IPS DF 4.7 (cell line): ENCODE data around the gene LGR6.
"Not testable (repeated sequence)": the region's sequence is repeated elsewhere in the genome, so short reads cannot be mapped to it uniquely, and the experiment has no call there.

ENCODE experiments used
- DNase-seq: peaks from one replicate; pipeline ENCODE4 v3.0.0-alpha.2; 2013; ENCODE audit warnings: low spot score; ENCODE audit errors: extremely low read depth

The LGR6 gene

GRCh38 chr1:202238914-202239313 lies 45.3 kb downstream of the LGR6 start:
- DNase-seq, result no peak

DNA sequence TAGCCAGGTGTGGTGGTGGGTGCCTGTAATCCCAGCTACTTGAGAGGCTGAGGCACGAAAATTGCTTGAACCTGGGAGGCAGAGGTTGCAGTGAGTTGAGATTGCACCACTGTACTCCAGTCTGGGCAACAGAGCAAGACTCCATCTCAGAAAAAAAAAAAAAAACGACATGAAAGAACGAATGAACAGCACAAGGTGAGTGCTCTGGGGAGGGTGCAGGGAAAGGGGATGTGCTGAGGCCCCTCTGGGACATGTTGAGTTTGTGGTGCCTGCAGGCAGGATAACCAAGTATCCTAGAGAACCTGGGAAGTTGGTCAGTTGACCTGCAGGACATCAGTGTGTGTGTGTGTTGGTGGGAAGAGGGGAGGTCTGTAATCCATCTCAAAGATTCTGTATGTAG lies 46.6 kb downstream of the LGR6 start:
- DNase-seq, result not testable (repeated sequence)

GRCh38 chr1:202240956-202241355 lies 47.4 kb downstream of the LGR6 start:
- no peak for DNase-seq

DNA sequence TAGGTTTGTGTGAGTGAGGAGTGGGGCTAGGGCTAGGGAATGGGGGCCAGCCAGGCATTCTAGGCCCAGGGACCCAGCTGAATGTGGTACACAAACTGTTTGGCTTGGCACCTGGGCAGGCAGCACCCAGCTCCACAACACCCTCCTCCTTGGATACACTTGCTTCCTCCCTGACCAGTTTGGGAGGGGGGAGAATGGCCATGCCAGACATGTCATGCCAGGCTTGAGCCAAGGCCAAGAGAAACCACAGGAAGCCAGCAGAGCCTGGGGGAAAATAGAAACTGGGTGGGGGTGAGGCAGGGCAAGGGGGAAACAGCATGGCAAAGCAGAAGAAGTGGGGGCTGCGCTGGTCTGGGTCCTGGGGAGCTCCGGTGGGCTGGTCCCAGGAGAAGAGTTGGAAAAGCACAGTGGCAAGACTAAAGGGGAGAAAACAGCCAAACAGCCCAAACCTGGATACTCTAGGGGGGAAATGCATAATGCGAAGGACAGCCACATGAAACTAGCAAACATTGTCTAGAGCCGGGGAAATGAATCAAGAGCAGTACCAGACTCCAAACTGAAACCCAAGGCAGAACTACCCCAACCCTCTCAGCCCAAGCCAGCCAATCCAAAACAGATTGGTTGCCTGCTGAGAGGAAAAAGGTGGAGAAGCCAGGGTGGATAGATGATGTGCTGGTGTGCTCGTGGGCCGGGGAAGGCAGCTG lies 47.9 kb downstream of the LGR6 start:
- no peak for DNase-seq

GRCh38 chr1:202242080-202242419 lies 48.5 kb downstream of the LGR6 start:
- no peak for DNase-seq

DNA sequence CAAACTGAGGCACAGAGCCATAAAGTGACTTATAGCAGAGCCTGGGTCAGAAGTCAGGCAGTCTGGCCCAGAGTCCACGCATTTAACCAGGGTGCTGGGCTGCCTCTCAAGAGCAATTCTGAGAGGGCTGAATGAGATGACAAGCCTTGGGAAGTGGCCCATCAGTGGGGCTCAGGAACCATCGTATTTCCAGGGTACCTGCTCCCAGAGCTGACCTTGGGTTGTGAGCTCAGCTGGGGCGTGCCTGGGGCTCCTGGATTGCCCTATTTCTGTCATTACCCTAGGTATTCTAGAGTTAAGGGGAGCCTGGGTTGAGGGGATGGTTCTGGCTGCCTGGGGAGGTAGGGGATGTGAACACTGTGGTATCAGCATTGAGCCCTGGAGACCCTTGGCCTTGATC lies 49.4 kb downstream of the LGR6 start:
- no peak for DNase-seq

DNA sequence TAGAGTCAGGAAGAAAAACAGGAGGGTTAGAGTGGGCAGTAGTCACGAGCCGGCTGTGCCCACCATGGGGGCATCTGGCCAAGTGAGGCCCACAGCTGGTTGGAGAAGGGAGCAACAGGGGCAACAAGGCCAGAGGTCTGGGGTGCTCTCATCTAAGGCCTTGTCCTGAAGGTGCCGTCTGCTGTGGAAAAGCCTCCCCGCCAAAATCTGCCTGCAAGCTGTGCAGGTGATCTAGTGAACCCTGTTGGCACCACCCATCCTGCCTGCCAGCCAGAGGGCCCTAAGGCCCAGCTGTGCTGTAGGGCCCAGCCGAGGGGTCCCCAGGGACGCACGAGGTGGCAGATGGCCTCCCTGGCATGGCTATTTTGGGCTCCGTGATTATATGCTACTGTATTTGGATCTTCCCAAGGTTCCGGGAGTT lies 51.3 kb downstream of the LGR6 start:
- DNase-seq, result no peak

DNA sequence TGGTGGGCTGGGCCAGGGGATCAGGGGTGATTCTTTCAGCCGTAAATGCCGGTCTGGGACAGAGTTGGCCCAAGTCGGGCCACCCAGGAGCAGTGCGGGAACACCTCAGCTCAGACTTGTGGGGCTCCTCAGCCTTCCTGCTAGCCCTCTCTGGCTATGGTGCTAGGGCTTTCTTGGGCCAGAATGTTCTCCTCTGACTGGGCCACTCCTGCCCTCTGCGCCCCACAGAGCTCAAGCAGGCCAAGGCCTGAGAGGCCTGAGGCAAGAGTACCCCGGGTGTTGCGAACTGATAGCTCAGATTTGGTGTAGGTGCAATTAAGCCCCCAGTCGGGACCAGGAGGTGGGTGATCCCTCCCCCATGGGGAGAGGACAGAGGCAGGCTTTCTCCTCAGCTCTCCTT lies 51.8 kb downstream of the LGR6 start:
- DNase-seq, result no peak

DNA sequence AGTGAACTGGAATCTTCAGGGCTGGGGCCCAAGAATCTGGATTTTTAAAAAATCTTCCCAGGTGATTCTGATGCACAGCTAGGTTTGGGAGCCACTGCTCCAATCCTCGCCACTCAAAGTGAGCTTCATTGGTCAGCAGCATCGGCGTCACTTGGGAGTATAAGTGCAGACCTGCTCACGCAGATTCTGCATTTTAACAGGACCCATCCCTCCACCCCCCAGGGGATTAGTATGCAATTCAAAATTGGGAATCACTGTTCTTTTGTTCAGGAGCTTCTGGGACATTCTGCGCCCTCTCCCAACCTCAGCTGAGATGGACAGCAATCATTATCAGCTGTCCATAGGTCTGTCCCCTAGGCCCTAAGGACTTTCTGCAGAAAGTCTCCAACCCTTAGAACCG lies 53.5 kb downstream of the LGR6 start:
- no peak for DNase-seq

DNA sequence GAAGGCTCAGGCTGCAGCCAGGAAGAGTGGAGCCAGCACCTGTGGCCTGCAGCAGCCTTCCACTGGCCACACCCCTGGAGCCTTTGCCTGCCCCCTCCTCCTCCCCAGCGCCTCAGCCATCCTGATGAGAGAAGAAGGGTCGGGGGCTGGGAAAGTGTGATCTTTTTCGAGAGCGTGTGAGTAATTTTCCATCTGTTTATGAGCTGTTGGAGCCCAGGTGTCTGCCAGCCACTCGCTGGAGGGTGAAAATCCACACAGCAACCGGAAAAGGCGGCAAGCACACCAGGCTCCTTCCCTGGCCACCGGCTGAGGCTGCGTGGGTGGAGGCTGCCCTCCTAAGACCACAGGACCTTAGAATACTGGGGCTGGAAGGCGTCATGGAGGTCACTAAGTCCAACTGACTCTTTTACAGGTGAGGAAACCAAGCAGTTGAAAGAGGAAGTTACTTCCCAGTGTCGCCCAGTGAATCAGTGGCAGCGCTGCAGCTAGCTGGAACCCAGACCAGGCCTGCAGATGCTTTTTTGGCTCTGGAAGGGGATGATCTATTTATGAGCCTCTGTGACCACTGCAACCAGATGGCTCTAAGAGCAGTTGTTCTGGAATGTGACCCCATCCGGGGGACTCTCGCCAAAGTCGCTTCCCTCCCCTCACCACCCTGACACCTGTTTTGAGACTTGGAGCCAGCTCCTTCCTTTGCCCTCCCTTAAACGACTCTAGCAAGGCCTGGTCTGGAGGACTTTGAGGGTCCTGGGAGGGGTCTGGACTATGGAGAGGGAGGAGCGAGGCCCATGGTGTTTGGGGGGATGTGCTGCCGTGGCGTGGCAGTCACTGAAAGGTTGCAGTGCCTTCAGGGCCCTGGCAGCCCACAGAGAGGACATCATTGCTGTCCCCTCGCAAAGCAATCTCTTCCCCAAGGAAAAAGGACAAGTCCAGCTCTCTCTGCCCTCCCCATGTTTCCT lies 54.5 kb downstream of the LGR6 start:
- DNase-seq, result no peak

DNA sequence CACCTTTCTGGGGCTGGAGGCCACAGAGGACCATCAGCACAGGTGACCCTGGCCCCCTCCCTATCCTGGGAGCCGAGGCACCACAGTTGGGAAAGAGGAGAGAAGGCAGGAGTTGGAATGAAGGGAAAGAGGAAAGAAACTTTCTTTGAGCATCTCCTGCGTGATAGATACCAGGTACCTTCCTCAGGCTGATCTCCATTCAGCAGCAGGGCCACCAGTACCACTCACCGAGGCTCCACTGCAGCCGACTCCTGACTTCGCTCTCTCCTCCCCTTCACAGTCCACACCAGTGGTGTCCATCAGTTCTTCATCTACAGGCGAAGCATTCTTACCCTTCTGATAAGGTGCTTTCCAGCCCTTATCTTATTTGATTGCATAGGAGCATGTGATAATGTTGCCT lies 55.3 kb downstream of the LGR6 start:
- no peak for DNase-seq

- no peak for DNase-seq
These were observed 55.8 kb downstream of the LGR6 start for GRCh38 chr1:202249436-202249835.

DNA sequence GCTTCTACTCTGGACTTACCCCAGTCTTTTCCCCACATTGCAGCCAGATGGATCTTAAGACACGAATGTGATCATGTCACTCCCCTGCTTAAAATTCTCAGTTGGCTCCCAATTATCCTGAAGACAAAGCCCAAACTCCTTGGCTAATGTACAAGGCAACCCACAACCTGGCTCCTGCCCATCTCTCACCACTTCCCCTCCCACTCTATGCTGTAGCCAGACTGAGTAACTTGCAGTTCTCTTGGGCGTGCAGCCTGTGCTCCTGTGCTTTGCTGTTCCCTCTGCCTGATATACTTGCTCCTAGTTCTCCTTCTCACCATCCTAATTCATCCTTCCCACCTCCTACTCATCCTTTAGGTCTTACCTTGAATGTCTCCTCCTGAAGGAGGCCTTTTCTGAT lies 56.2 kb downstream of the LGR6 start:
- no peak for DNase-seq

DNA sequence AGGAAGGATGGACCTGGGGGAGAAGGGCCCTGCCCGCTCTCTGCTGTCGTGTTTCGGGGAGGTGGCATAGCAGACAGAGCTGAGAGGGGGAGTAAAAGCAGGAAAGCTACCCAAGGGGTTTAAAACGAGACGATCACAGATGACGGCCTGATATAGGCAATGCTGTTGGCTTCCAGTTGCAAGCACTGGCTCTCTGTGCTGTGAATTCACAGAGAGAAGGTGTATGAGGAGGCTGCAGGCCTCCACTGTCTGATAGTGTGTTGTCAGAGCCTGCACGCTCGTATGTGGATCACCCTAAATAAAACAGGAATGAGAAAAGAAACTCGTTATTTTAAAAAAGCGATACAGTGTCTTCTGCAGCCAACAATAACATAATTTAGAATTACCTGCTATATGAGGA lies 57.4 kb downstream of the LGR6 start:
- no peak for DNase-seq

DNA sequence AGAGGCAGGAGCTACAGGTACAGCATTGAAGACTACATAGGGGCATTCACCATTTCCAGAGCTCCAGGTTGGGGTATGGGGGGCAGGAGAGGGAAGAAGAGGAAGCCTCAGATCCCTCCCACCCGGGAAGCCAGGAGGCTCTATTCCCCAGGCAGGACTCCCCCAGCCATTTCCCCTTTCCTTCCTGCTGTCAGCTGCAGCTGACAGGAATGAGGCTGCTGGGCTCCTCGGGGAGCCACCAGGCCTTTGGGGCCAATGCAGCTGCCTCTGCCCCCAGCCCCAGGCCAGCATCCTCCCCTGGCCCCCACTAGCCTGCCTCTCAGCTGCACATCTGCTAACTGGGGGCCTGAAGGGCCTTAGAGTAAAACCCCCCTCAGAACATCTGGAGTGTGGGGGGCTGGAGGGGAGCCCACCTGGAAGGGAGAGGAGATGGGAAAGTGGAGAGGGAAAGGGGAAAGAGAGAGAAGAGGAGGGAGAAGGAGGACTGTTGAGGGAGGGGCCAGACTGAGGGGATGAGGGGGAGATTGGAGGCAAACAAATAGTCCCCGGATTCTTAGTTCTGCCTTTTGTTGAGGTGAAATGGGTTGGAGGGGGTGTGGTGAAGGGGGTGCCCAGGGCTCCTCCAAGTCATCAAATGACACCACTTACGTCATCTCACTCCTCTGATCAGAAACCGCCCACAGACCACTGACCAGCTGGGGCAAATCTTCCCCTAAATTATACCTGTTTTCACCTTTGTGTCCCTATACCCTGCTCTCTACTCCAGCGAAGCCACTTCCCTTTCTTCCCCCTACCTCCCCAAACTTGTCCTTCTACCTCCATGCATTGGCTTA lies 58.0 kb downstream of the LGR6 start:
- no peak for DNase-seq

DNA sequence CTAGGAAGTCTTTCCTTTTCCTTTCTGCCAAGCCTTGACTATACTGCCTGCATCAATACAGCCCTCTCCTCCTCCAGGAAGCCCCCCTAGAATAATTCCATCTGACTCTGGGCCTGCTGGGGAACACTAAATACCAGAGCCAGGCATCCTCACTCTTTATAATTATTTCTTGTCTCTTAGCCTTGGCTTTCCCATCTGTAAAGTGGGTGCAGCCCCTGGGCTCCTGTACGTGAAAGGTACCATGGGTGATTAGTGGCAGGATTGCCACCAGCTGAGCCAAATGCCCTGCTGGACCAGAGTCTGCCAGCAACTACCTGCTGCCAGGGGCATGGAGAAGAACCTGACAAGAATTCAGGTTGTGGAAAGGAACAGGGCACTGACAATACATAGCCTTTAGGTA lies 58.7 kb downstream of the LGR6 start:
- DNase-seq, result no peak

DNA sequence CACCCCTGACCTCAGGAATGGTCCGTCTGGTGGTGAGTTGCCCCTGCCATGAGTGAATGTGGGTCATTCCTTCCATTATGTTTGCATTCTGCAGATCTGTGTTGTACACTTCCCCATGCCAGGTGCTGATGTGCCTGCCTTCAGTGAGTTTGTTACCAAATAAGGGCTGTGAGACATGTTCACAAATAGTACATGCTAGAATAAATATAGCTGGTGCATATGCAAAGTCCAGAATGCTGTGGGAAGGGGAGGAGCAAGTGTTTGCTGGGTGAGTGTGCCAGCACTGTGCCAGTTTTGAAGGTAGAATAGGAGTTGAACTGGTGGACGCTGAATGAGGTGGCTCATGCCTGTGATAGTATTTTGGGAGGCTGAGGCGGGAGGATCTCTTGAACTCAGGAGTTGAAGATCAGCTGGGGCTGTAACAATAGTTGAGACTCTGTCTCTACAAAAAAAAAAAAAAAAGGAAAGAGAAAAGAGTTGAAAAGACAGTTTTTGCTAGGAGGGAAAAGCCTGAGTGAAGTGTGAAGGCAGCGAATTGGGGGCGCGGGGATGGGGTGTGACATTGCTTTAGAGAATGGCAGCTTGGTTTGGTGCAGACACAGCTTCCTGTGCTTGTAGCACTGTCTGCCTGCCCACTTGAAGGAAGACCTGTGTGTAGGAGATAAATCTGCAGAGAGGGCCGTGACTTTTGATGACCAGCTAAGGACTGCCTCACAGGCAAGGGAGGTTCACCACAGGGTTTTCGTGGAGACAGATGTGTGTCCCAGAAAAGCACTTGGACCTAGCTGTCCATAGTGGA lies 61.1 kb downstream of the LGR6 start:
- no peak for DNase-seq

- no peak for DNase-seq
These were observed 61.7 kb downstream of the LGR6 start for GRCh38 chr1:202255343-202255742.

DNA sequence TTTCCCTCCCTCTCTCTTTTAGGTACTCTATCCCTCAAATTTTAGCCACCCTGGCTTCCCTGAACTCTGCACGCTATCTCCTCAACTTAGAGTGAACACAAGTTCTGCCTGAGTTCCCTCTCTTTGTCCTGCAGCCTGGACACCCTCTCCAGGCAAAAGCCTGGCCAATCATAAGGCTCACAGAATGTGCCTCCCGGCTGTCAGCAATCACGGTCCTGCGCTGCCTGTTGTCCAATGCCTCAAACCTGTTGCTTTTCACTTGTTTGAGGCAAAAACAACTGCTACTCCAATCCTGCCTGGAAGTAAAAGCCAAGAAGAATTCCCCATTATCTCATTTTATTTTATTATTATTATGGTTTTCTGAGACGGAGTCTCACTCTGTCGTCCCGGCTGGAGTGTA lies 66.1 kb downstream of the LGR6 start:
- no peak for DNase-seq

DNA sequence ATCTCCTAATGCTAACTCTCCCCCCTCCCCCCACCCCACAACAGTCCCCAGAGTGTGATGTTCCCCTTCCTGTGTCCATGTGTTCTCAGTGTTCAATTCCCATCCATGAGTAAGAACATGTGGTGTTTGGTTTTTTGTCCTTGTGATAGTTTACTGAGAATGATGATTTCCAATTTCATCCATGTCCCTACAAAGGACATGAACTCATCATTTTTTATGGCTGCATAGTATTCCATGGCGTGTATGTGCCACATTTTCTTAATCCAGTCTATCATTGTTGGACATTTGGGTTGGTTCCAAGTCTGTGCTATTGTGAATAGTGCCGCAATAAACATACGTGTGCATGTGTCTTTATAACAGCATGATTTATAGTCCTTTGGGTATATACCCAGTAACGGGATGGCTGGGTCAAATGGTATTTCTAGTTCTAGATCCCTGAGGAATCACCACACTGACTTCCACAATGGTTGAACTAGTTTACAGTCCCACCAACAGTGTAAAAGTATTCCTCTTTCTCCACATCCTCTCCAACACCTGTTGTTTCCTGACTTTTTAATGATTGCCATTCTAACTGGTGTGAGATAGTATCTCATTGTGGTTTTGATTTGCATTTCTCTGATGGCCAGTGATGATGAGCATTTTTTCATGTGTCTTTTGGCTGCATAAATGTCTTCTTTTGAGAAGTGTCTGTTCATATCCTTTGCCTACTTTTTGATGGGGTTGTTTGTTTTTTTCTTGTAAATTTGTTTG lies 67.8 kb downstream of the LGR6 start:
- not testable (repeated sequence) for DNase-seq
